SK-N-SH treated with all-trans-retinoic acid at 6 μM for 48 hours (cell line): ENCODE data around the gene FAAH2.

Source experiments
- ATAC-seq: fragments of 200-7000 bp; cut with Tn5 transposase; 3 replicates; pipeline ENCODE4 v1.9.1; 2020; ENCODE audit warnings: mild to moderate bottlenecking, moderate library complexity
- ARNTL ChIP-seq: fragments of 450-650 bp; formaldehyde crosslinking; IDR thresholded peaks from 2 replicates; pipeline ENCODE4 v1.5.0; 2020; ENCODE audit warnings: low read depth, mild to moderate bottlenecking, moderate library complexity, borderline replicate concordance
- CSDC2 ChIP-seq: fragments of 250-450 bp; sonication (Bioruptor Pico); IDR thresholded peaks from 2 replicates; pipeline ENCODE4 v1.5.0; 2020; ENCODE audit warnings: mild to moderate bottlenecking, moderate library complexity
- ESRRG ChIP-seq: fragments of 250-450 bp; sonication (Bioruptor Pico); IDR thresholded peaks from 2 replicates; pipeline ENCODE4 v1.6.1; 2021; ENCODE audit warnings: mild to moderate bottlenecking
- GLIS3 ChIP-seq: fragments of 250-450 bp; sonication (Bioruptor Pico); IDR thresholded peaks from 2 replicates; pipeline ENCODE4 v1.5.0; 2020; ENCODE audit warnings: mild to moderate bottlenecking, moderate library complexity
- ISL1 ChIP-seq: fragments of 250-450 bp; sonication (Bioruptor Pico); IDR thresholded peaks from 2 replicates; pipeline ENCODE4 v2.1.2; 2022; ENCODE audit warnings: mild to moderate bottlenecking, moderate library complexity
- PPARA ChIP-seq: fragments of 250-450 bp; sonication (Bioruptor Pico); IDR thresholded peaks from 2 replicates; pipeline ENCODE4 v1.5.0; 2020; ENCODE audit warnings: mild to moderate bottlenecking, borderline replicate concordance
- RARB ChIP-seq: fragments of 250-450 bp; sonication (Bioruptor Pico); IDR thresholded peaks from 2 replicates; pipeline ENCODE4 v1.8.0; 2021; ENCODE audit warnings: mild to moderate bottlenecking, moderate library complexity
- SNAI2 ChIP-seq: fragments of 250-450 bp; sonication (Bioruptor Pico); IDR thresholded peaks from 2 replicates; pipeline ENCODE4 v1.5.0; 2020; ENCODE audit warnings: mild to moderate bottlenecking, moderate library complexity
- TCF4 ChIP-seq: fragments of 250-450 bp; sonication (Bioruptor Pico); IDR thresholded peaks from 2 replicates; pipeline ENCODE4 v1.8.0; 2021; ENCODE audit warnings: mild to moderate bottlenecking, moderate library complexity, borderline replicate concordance
- TOX ChIP-seq: fragments of 250-450 bp; sonication (Bioruptor Pico); IDR thresholded peaks from 2 replicates; pipeline ENCODE4 v1.8.0; 2021; ENCODE audit warnings: mild to moderate bottlenecking, moderate library complexity, borderline replicate concordance
- ZC3H10 ChIP-seq: fragments of 250-450 bp; sonication (Bioruptor Pico); IDR thresholded peaks from 2 replicates; pipeline ENCODE4 v1.5.1; 2021; ENCODE audit warnings: mild to moderate bottlenecking, moderate library complexity
- ZFP3 ChIP-seq: fragments of 250-450 bp; sonication (Bioruptor Pico); IDR thresholded peaks from 2 replicates; pipeline ENCODE4 v1.5.0; 2020; ENCODE audit warnings: mild to moderate bottlenecking, moderate library complexity
- ZFP30 ChIP-seq: fragments of 450-650 bp; formaldehyde crosslinking; IDR thresholded peaks from 2 replicates; pipeline ENCODE4 v1.5.0; 2022; ENCODE audit warnings: mild to moderate bottlenecking, moderate library complexity
- ZNF565 ChIP-seq: fragments of 450-650 bp; formaldehyde crosslinking; conservative IDR thresholded peaks from 2 replicates; pipeline ENCODE4 v1.5.0; 2020; ENCODE audit warnings: low read depth, mild to moderate bottlenecking, moderate library complexity
- ZNF70 ChIP-seq: fragments of 450-650 bp; formaldehyde crosslinking; IDR thresholded peaks from 2 replicates; pipeline ENCODE4 v1.5.0; 2020; ENCODE audit warnings: mild to moderate bottlenecking, moderate library complexity
- ZNF8 ChIP-seq: fragments of 450-650 bp; formaldehyde crosslinking; IDR thresholded peaks from 2 replicates; pipeline ENCODE4 v1.5.0; 2020; ENCODE audit warnings: mild to moderate bottlenecking, moderate library complexity
- TF ChIP-seq, protein P1 (sequence below): fragments of 250-450 bp; sonication (Bioruptor Pico); IDR thresholded peaks from 2 replicates; pipeline ENCODE4 v1.5.1; 2021; ENCODE audit warnings: mild to moderate bottlenecking, moderate library complexity
- TF ChIP-seq, protein P2 (sequence below): fragments of 250-450 bp; sonication (Bioruptor Pico); IDR thresholded peaks from 2 replicates; pipeline ENCODE4 v1.8.0; 2021; ENCODE audit warnings: low read depth, mild to moderate bottlenecking, moderate library complexity, borderline replicate concordance
- TF ChIP-seq, protein P3 (sequence below): fragments of 250-450 bp; sonication (Bioruptor Pico); IDR thresholded peaks from 2 replicates; pipeline ENCODE4 v1.5.0; 2020; ENCODE audit warnings: mild to moderate bottlenecking, moderate library complexity
- TF ChIP-seq, protein P4 (sequence below): fragments of 250-450 bp; sonication (Bioruptor Pico); IDR thresholded peaks from 2 replicates; pipeline ENCODE4 v1.8.0; 2020; ENCODE audit warnings: mild to moderate bottlenecking, moderate library complexity, borderline replicate concordance
- TF ChIP-seq, protein P5 (sequence below): fragments of 250-450 bp; sonication (Bioruptor Pico); IDR thresholded peaks from 2 replicates; pipeline ENCODE4 v1.5.1; 2020; ENCODE audit warnings: low read depth, mild to moderate bottlenecking, moderate library complexity

The FAAH2 gene, protein sequence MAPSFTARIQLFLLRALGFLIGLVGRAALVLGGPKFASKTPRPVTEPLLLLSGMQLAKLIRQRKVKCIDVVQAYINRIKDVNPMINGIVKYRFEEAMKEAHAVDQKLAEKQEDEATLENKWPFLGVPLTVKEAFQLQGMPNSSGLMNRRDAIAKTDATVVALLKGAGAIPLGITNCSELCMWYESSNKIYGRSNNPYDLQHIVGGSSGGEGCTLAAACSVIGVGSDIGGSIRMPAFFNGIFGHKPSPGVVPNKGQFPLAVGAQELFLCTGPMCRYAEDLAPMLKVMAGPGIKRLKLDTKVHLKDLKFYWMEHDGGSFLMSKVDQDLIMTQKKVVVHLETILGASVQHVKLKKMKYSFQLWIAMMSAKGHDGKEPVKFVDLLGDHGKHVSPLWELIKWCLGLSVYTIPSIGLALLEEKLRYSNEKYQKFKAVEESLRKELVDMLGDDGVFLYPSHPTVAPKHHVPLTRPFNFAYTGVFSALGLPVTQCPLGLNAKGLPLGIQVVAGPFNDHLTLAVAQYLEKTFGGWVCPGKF

DNA sequence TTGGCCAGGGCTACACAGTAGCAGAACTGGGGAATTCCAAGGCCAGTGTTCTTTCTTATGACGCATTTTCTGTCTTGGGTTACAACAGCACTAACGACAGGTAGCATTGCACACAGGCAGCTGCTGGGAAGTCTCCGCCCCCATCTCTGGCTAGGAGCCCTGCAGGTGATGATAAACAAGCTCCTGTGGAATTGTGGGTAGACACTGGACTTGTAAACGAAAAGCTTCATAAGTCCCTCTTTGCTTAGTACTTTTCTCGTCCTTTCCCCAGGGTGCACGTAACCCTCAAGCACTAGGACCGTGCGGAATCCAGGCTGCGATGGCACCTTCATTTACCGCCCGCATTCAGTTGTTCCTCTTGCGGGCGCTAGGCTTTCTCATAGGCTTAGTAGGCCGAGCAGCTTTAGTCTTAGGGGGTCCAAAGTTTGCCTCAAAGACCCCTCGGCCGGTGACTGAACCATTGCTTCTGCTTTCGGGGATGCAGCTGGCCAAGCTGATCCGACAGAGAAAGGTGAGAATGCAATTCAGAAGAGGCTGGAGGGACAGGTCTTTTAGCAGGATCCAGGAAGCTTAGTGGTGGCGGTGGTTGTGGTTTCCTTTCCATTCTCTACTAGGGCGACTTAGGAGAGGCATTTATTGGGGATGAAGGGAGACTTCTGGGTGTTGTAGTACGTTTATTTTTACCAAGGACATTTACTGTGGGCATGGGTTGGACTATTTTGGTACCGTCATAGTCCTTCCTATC, at the start of gene FAAH2:
Gene FAAH2 (plus strand): TSS at position 200 of the 745 bp plus-strand sequence. CDS start 120 bp downstream, at position 320.
- peak; percentile 38; the same call in 1 of the 3 replicates for ATAC-seq
- TF ChIP-seq, protein P1, sequence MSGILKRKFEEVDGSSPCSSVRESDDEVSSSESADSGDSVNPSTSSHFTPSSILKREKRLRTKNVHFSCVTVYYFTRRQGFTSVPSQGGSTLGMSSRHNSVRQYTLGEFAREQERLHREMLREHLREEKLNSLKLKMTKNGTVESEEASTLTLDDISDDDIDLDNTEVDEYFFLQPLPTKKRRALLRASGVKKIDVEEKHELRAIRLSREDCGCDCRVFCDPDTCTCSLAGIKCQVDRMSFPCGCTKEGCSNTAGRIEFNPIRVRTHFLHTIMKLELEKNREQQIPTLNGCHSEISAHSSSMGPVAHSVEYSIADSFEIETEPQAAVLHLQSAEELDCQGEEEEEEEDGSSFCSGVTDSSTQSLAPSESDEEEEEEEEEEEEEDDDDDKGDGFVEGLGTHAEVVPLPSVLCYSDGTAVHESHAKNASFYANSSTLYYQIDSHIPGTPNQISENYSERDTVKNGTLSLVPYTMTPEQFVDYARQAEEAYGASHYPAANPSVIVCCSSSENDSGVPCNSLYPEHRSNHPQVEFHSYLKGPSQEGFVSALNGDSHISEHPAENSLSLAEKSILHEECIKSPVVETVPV (CRISPR knock-in tag) = no peak

DNA sequence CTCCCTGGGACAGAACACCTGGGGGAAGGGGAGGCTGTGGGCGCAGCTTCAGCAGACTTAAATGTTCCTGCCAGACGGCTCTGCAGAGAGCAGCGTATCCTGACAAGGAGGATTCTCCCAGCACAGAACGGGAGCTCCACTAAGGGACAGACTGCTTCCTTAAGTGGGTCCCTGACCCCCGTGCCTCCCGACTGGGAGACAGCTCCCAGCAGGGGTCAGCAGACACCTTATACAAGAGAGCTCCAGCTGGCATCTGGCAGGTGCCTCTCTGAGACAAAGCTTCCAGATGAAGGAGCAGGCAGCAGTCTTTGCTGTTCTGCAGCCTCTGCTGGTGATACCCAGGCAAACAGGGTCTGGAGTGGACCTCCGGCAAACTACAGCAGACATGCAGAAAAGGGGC, 44.5 kb upstream of the FAAH2 start:
- ATAC-seq = no peak
- TF ChIP-seq ESRRG = no peak
- no peak for TF ChIP-seq ZNF70 (CRISPR knock-in tag)
- no peak for TF ChIP-seq ISL1
- no peak for TF ChIP-seq PPARA (CRISPR knock-in tag)
- TF ChIP-seq ZNF8 (CRISPR knock-in tag) = no peak
- TF ChIP-seq ZNF565 (CRISPR knock-in tag) = no peak
- TF ChIP-seq, protein P2, sequence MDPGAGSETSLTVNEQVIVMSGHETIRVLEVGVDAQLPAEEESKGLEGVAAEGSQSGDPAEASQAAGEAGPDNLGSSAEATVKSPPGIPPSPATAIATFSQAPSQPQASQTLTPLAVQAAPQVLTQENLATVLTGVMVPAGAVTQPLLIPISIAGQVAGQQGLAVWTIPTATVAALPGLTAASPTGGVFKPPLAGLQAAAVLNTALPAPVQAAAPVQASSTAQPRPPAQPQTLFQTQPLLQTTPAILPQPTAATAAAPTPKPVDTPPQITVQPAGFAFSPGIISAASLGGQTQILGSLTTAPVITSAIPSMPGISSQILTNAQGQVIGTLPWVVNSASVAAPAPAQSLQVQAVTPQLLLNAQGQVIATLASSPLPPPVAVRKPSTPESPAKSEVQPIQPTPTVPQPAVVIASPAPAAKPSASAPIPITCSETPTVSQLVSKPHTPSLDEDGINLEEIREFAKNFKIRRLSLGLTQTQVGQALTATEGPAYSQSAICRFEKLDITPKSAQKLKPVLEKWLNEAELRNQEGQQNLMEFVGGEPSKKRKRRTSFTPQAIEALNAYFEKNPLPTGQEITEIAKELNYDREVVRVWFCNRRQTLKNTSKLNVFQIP (CRISPR knock-in tag) = no peak
- TF ChIP-seq ZFP30 (CRISPR knock-in tag) = no peak
- TF ChIP-seq, protein P3, sequence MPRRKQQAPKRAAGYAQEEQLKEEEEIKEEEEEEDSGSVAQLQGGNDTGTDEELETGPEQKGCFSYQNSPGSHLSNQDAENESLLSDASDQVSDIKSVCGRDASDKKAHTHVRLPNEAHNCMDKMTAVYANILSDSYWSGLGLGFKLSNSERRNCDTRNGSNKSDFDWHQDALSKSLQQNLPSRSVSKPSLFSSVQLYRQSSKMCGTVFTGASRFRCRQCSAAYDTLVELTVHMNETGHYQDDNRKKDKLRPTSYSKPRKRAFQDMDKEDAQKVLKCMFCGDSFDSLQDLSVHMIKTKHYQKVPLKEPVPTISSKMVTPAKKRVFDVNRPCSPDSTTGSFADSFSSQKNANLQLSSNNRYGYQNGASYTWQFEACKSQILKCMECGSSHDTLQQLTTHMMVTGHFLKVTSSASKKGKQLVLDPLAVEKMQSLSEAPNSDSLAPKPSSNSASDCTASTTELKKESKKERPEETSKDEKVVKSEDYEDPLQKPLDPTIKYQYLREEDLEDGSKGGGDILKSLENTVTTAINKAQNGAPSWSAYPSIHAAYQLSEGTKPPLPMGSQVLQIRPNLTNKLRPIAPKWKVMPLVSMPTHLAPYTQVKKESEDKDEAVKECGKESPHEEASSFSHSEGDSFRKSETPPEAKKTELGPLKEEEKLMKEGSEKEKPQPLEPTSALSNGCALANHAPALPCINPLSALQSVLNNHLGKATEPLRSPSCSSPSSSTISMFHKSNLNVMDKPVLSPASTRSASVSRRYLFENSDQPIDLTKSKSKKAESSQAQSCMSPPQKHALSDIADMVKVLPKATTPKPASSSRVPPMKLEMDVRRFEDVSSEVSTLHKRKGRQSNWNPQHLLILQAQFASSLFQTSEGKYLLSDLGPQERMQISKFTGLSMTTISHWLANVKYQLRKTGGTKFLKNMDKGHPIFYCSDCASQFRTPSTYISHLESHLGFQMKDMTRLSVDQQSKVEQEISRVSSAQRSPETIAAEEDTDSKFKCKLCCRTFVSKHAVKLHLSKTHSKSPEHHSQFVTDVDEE (CRISPR knock-in tag) = no peak
- no peak for TF ChIP-seq TOX
- TF ChIP-seq ZFP3 (CRISPR knock-in tag) = no peak
- TF ChIP-seq, protein P4, sequence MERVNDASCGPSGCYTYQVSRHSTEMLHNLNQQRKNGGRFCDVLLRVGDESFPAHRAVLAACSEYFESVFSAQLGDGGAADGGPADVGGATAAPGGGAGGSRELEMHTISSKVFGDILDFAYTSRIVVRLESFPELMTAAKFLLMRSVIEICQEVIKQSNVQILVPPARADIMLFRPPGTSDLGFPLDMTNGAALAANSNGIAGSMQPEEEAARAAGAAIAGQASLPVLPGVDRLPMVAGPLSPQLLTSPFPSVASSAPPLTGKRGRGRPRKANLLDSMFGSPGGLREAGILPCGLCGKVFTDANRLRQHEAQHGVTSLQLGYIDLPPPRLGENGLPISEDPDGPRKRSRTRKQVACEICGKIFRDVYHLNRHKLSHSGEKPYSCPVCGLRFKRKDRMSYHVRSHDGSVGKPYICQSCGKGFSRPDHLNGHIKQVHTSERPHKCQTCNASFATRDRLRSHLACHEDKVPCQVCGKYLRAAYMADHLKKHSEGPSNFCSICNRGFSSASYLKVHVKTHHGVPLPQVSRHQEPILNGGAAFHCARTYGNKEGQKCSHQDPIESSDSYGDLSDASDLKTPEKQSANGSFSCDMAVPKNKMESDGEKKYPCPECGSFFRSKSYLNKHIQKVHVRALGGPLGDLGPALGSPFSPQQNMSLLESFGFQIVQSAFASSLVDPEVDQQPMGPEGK = no peak
- no peak for TF ChIP-seq TCF4 (CRISPR knock-in tag)
- TF ChIP-seq, protein P5, sequence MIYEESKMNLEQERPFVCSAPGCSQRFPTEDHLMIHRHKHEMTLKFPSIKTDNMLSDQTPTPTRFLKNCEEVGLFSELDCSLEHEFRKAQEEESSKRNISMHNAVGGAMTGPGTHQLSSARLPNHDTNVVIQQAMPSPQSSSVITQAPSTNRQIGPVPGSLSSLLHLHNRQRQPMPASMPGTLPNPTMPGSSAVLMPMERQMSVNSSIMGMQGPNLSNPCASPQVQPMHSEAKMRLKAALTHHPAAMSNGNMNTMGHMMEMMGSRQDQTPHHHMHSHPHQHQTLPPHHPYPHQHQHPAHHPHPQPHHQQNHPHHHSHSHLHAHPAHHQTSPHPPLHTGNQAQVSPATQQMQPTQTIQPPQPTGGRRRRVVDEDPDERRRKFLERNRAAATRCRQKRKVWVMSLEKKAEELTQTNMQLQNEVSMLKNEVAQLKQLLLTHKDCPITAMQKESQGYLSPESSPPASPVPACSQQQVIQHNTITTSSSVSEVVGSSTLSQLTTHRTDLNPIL (CRISPR knock-in tag) = no peak
- no peak for TF ChIP-seq GLIS3
- no peak for TF ChIP-seq CSDC2 (CRISPR knock-in tag)
- no peak for TF ChIP-seq RARB (CRISPR knock-in tag)
- TF ChIP-seq ZC3H10 (CRISPR knock-in tag) = no peak

DNA sequence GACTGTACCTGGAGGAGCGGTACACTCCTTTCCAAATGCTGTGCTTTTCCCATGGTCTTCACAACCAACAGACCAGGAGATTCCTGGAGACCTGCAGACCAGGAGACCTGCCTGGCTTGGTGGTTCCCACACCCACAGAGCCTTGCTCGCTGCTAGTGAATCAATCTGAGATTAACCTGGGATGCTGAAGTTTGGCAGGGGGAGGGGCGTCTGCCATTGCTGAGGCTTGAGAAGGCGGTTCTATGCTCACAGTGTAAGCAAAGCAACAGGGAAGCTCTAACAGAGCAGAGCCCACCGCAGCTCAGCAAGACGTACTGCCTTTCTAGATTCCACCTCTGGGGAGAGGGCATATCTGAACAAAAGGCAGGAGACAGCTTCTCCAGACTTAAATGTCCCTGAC, 34.5 kb upstream of the FAAH2 start:
- no peak for ATAC-seq
- TF ChIP-seq SNAI2 (CRISPR knock-in tag) (no peak), ARNTL (no peak), CSDC2 (CRISPR knock-in tag) (no peak), PPARA (CRISPR knock-in tag) (no peak)
- TF ChIP-seq, protein P3 (CRISPR knock-in tag) = no peak
